Nephron (organoid): ENCODE results near the gene DHPS.
"Not testable (repeated sequence)": the region's sequence is repeated elsewhere in the genome, so short reads cannot be mapped to it uniquely, and the experiment has no call there.

Source experiments
- H3K27ac Mint-ChIP-seq, 3 experiments: 2 replicates each; pipeline ENCODE4 v1.8.0; 2020; ENCODE audit warnings: mixed read lengths in 3 of 3, mild to moderate bottlenecking in 2 of 3, moderate library complexity in 1 of 3
- H3K27me3 Mint-ChIP-seq: 2 replicates; pipeline ENCODE4 v1.8.0; 2021; ENCODE audit warnings: low read depth, mild to moderate bottlenecking, moderate library complexity, mixed read lengths
- H3K36me3 Mint-ChIP-seq: 2 replicates; pipeline ENCODE4 v1.8.0; 2020; ENCODE audit warnings: low read depth, mixed read lengths
- H3K4me1 Mint-ChIP-seq: 2 replicates; pipeline ENCODE4 v1.8.0; 2020; ENCODE audit warnings: mixed read lengths
- H3K4me3 Mint-ChIP-seq, 3 experiments: 2 replicates each; pipeline ENCODE4 v1.8.0; 2020; ENCODE audit warnings: mild to moderate bottlenecking in 3 of 3, mixed read lengths in 3 of 3, moderate library complexity in 2 of 3
- H3K9me3 Mint-ChIP-seq: 2 replicates; pipeline ENCODE4 v1.8.0; 2020; ENCODE audit warnings: mixed read lengths
- TF ChIP-seq, protein P1 (sequence below), 3 experiments: fragments of 200-600 bp; sonication (generic); IDR thresholded peaks; one replicate each; pipeline ENCODE4 v1.5.0; 2021; ENCODE audit warnings: antibody characterized with exemption in 3 of 3; ENCODE audit not compliant: unreplicated experiment in 3 of 3

DHPS gene

GRCh38 chr19:12681074-12681987 lies at the start of gene DHPS:
Gene DHPS (minus strand): TSS chr19:12681880. CDS start chr19:12681766, 114 bp downstream.
- peak within 1 kb of the TSS; percentile 66 to 90 (median 84) for H3K27ac Mint-ChIP-seq
- H3K4me3 Mint-ChIP-seq: peak within 1 kb of the TSS; percentile 89 to 91 (median 90)
- peaks cover 26% of the 10 kb centered on the region for H3K36me3 Mint-ChIP-seq
- H3K4me1 Mint-ChIP-seq: peaks cover 6% of the 10 kb centered on the region
- TF ChIP-seq, protein P1, sequence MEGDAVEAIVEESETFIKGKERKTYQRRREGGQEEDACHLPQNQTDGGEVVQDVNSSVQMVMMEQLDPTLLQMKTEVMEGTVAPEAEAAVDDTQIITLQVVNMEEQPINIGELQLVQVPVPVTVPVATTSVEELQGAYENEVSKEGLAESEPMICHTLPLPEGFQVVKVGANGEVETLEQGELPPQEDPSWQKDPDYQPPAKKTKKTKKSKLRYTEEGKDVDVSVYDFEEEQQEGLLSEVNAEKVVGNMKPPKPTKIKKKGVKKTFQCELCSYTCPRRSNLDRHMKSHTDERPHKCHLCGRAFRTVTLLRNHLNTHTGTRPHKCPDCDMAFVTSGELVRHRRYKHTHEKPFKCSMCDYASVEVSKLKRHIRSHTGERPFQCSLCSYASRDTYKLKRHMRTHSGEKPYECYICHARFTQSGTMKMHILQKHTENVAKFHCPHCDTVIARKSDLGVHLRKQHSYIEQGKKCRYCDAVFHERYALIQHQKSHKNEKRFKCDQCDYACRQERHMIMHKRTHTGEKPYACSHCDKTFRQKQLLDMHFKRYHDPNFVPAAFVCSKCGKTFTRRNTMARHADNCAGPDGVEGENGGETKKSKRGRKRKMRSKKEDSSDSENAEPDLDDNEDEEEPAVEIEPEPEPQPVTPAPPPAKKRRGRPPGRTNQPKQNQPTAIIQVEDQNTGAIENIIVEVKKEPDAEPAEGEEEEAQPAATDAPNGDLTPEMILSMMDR (IDR thresholded peaks at IDR 0.05; ENCODE audit: unreplicated experiment in 3 of 3): no peak
- peaks cover 5% of the 10 kb centered on the region for H3K27me3 Mint-ChIP-seq
- no peaks in the 10 kb centered on the region for H3K9me3 Mint-ChIP-seq

DNA sequence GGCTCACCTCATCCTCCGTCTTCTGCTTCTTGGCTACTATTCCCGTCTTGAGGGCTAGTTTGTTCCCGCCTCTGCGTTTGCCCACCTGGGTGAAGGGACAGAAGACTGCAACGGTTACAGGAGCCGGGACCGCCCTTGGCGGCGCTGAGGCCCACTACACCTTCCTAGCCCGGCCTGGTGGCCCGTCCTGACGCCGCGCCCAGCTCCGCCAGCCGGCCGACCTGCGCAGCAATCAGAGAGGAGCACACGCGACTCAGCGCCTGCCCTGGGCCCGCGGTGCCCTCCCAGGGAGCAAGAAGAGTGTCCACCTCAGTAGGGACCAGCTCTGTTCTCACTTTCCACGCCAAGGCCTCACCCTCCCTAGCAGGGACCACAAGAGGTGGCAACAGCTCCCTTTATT lies 49.7 kb upstream of the DHPS start:
- Mint-ChIP-seq H3K36me3 (peaks cover 34% of the 10 kb centered on the region), H3K4me1 (peaks cover 30% of the 10 kb centered on the region), H3K27ac (no peak overlapping the region), H3K27me3 (no peaks in the 10 kb centered on the region), H3K9me3 (no peaks in the 10 kb centered on the region), H3K4me3 (peak overlapping the region in 1 of 3 experiments; percentile 34)
- TF ChIP-seq, protein P1 (IDR thresholded peaks at IDR 0.05; ENCODE audit: unreplicated experiment in 3 of 3): no peak

DNA sequence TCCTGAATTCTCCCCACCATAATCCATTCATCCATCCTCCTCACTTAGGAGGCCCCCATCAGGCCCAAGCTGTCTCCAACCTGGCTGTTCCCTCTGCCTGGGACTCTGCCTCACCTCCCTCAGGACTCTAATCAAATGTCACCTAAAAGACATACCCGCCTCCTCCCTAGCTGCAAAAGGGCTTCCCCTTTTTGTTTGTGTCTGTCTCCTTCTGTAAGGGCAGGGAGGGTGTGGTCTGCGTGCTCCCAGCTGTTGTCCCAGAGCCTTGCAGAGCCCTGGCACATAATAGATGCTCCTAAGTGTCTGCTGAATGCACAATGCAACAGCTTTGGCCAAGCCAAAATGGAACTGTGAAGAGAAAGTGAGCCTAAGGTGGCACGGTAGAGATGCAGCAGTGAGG lies 48.4 kb upstream of the DHPS start:
- TF ChIP-seq, protein P1 (IDR thresholded peaks at IDR 0.05; ENCODE audit: unreplicated experiment in 3 of 3): no peak
- H3K4me3 Mint-ChIP-seq: peak overlapping the region; percentile 40 to 75 (median 74)

GRCh38 chr19:12727745-12728433 lies 46.2 kb upstream of the DHPS start:
- Mint-ChIP-seq H3K4me3 (no peak overlapping the region), H3K4me1 (peaks cover 27% of the 10 kb centered on the region), H3K36me3 (peaks cover 30% of the 10 kb centered on the region), H3K27ac (no peak overlapping the region), H3K27me3 (no peaks in the 10 kb centered on the region), H3K9me3 (no peaks in the 10 kb centered on the region)
- TF ChIP-seq, protein P1 (IDR thresholded peaks at IDR 0.05; ENCODE audit: unreplicated experiment in 3 of 3): no peak

More for the DNA sequence above, 48.4 kb upstream of the DHPS start:
- Mint-ChIP-seq H3K9me3 (no peaks in the 10 kb centered on the region), H3K27me3 (no peaks in the 10 kb centered on the region), H3K4me1 (peaks cover 30% of the 10 kb centered on the region), H3K36me3 (peaks cover 34% of the 10 kb centered on the region), H3K27ac (peak overlapping the region in 1 of 3 experiments; percentile 65)

DNA sequence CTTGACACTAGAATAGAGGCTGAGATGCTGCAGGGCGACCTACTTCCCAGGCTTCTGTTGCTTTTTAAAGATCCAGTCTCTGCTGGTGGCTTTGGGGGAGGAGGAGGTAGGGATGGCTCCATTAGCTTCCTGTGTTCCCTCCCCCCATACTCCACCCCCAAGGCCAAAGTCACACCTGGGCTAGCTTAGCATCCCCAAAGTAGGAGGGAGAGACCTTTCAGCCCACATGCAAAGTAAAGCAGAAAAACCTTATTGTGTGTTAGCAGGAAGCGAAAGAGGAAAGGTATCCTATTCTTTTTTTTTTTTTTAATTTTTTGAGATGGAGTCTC lies 45.3 kb upstream of the DHPS start:
- H3K4me3 Mint-ChIP-seq: peak overlapping the region; percentile 65 to 82 (median 77)
- peak overlapping the region in 2 of 3 experiments; percentile 65 to 71 for H3K27ac Mint-ChIP-seq
- no peaks in the 10 kb centered on the region for H3K9me3 Mint-ChIP-seq
- peaks cover 20% of the 10 kb centered on the region for H3K4me1 Mint-ChIP-seq
- no peaks in the 10 kb centered on the region for H3K27me3 Mint-ChIP-seq
- TF ChIP-seq, protein P1 (IDR thresholded peaks at IDR 0.05; ENCODE audit: unreplicated experiment in 3 of 3): no peak
- peaks cover 26% of the 10 kb centered on the region for H3K36me3 Mint-ChIP-seq

DNA sequence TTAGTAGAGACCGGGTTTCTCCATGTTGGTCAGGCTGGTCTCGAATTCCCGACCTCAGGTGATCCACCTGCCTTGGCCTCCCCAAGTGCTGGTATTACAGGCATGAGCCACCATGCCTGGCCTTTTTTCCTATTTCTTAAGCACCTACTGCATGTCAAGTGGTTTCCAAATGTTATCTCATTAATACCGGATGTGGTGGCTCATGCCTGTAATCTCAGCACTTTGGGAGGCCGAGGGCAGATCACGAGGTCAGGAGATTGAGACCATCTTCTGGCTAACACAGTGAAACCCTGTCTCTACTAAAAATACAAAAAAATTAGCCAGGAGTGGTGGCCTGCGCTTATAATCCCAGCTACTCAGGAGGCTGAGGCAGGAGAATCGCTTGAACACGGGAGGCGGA lies 43.9 kb upstream of the DHPS start:
- H3K36me3 Mint-ChIP-seq: peaks cover 32% of the 10 kb centered on the region
- H3K9me3 Mint-ChIP-seq, H3K27me3 Mint-ChIP-seq, H3K27ac Mint-ChIP-seq: not testable (repeated sequence)
- H3K4me3 Mint-ChIP-seq: peak overlapping the region; percentile 7 to 45 (median 34)
- H3K4me1 Mint-ChIP-seq: peaks cover 28% of the 10 kb centered on the region
